HCT116 (cell line): ENCODE data around the gene APCDD1L. TPM values are rescaled to one million over a fixed set of nuclear protein-coding genes. Genes with fewer than 3 reads are reported as not detected.

Experiments used
- ATAC-seq: fragments of 200-7000 bp; cut with Tn5 transposase; 2 replicates; pipeline ENCODE4 v1.9.1; 2020; ENCODE audit warnings: mild to moderate bottlenecking, moderate library complexity
- BruUV-seq: library from RNA; stranded (reverse); fragments of 400-500 nt; replicated peaks from 2 replicates; lab custom pipeline; 2021; lab: Mats Ljungman, UMichigan
- CTCF ChIA-PET: fragments of 300-600 bp; sonication (Branson Sonifier 250); formaldehyde crosslinking; loops from one replicate; lab custom pipeline; 2021; ENCODE audit warnings: antibody characterized with exemption; lab: Charles Lee
- POLR2A ChIA-PET: fragments of 300-600, 350-600 bp; sonication (Branson Sonifier 250); formaldehyde crosslinking; loops from one replicate; lab custom pipeline; 2021; ENCODE audit warnings: antibody characterized with exemption; lab: Charles Lee
- RAD21 ChIA-PET, 2 experiments: fragments of 300-600 bp; sonication (Branson Sonifier 250); formaldehyde crosslinking; loops; one replicate each; lab custom pipeline; 2023; ENCODE audit warnings: low total read pairs in 2 of 2; ENCODE audit not compliant: uncharacterized antibody in 2 of 2, unreplicated experiment in 2 of 2, low non-redundant PET in 1 of 2; lab: Charles Lee
- DNase-seq: peaks from one replicate; pipeline ENCODE4 v3.0.0-alpha.2; 2010; ENCODE audit warnings: low read depth, low spot score
- H2AFZ ChIP-seq: fragments of 200-600 bp; shearing (Covaris generic), sonication (generic); 2 replicates; pipeline ENCODE4 v1.6.1; 2017; ENCODE audit warnings: low read depth, mixed run types, mixed read lengths, antibody characterized with exemption, low read length; ENCODE audit not compliant: poor library complexity, severe bottlenecking
- H3K27ac ChIP-seq: 2 replicates; pipeline ENCODE4 v1.5.1; 2012; ENCODE audit warnings: low read depth, low read length
- H3K27me3 ChIP-seq: fragments of 200-600 bp; sonication (generic); 2 replicates; pipeline ENCODE4 v1.6.1; 2016; ENCODE audit warnings: mixed run types, low read length, mixed read lengths; ENCODE audit not compliant: insufficient read depth
- H3K36me3 ChIP-seq, 2 experiments: fragments of 200-500 bp in 1 of 2; fragments of 200-600 bp in 1 of 2; sonication (Bioruptor generic) in 1 of 2; sonication (generic) in 1 of 2; 2 replicates each; pipeline versions ENCODE4 v1.5.1 to v1.6.1; 2014 to 2016; ENCODE audit warnings: low read length in 2 of 2, inconsistent platforms in 1 of 2, mixed read lengths in 1 of 2, mixed run types in 1 of 2; ENCODE audit not compliant: insufficient read depth in 2 of 2, control insufficient read depth in 1 of 2
- H3K4me1 ChIP-seq, 2 experiments: fragments of 200-600 bp in 1 of 2; sonication (generic) in 1 of 2; 2 replicates each; pipeline versions ENCODE4 v1.5.1 to v1.6.1; 2012 to 2017; ENCODE audit warnings: low read length in 2 of 2, inconsistent platforms in 1 of 2, mild to moderate bottlenecking in 1 of 2, mixed read lengths in 1 of 2, mixed run types in 1 of 2, moderate library complexity in 1 of 2; ENCODE audit not compliant: insufficient read depth in 2 of 2, control insufficient read depth in 1 of 2
- H3K4me2 ChIP-seq: fragments of 200-600 bp; sonication (generic); 2 replicates; pipeline ENCODE4 v1.6.1; 2017; ENCODE audit warnings: mixed run types, low read length, mixed read lengths
- H3K4me3 ChIP-seq, 2 experiments: fragments of 200-600 bp in 1 of 2; sonication (generic) in 1 of 2; replicated peaks in 1 of 2; 2 replicates each; pipeline ENCODE4 v1.5.1; 2011 to 2016; ENCODE audit warnings: low read length in 2 of 2, control low read depth in 1 of 2, low read depth in 1 of 2, mild to moderate bottlenecking in 1 of 2, mixed read lengths in 1 of 2, mixed run types in 1 of 2
- H3K79me2 ChIP-seq: fragments of 200-600 bp; sonication (generic); 2 replicates; pipeline ENCODE4 v1.6.1; 2017; ENCODE audit warnings: mild to moderate bottlenecking, mixed run types, low read length, moderate library complexity, mixed read lengths; ENCODE audit not compliant: insufficient read depth
- H3K9ac ChIP-seq: fragments of 200-600 bp; sonication (generic); 2 replicates; pipeline ENCODE4 v1.6.1; 2016; ENCODE audit warnings: low read length, mixed read lengths
- H3K9me2 ChIP-seq: fragments of 200-600 bp; sonication (generic), shearing (Covaris generic); 2 replicates; pipeline ENCODE4 v1.6.1; 2017; ENCODE audit warnings: mixed run types, mild to moderate bottlenecking, moderate library complexity; ENCODE audit not compliant: insufficient read depth
- H3K9me3 ChIP-seq, 2 experiments: fragments of 200-500 bp in 1 of 2; fragments of 200-600 bp in 1 of 2; sonication (Bioruptor generic) in 1 of 2; sonication (generic) in 1 of 2; 2 replicates each; pipeline ENCODE4 v1.6.1; 2014 to 2017; ENCODE audit warnings: low read length in 2 of 2, mixed read lengths in 2 of 2, inconsistent platforms in 1 of 2, low read depth in 1 of 2, mild to moderate bottlenecking in 1 of 2, mixed run types in 1 of 2, moderate library complexity in 1 of 2; ENCODE audit not compliant: control insufficient read depth in 1 of 2, insufficient read depth in 1 of 2
- H4K20me1 ChIP-seq: fragments of 200-600 bp; sonication (generic), shearing (Covaris generic); 2 replicates; pipeline ENCODE4 v1.6.1; 2017; ENCODE audit warnings: mixed run types, mild to moderate bottlenecking, moderate library complexity; ENCODE audit not compliant: insufficient read depth
- ATF3 ChIP-seq: IDR thresholded peaks from 2 replicates; pipeline ENCODE4 v1.6.1; 2012
- CBX3 ChIP-seq: IDR thresholded peaks from 2 replicates; pipeline ENCODE4 v1.6.1; 2012; ENCODE audit warnings: low read depth
- CEBPB ChIP-seq: IDR thresholded peaks from 2 replicates; pipeline ENCODE4 v1.6.1; 2012; ENCODE audit warnings: low read depth
- CTCF ChIP-seq, 3 experiments: fragments of 200-600 bp in 1 of 3; sonication (generic) in 1 of 3; IDR thresholded peaks in 2 of 3; conservative IDR thresholded peaks in 1 of 3; 2 replicates each; pipeline ENCODE4 v1.5.1; 2012 to 2017; ENCODE audit warnings: low read depth in 2 of 3, low read length in 2 of 3, antibody characterized with exemption in 1 of 3, borderline replicate concordance in 1 of 3, control low read depth in 1 of 3, mild to moderate bottlenecking in 1 of 3, mixed read lengths in 1 of 3, mixed run types in 1 of 3, moderate library complexity in 1 of 3; ENCODE audit not compliant: insufficient read depth in 1 of 3
- EGR1 ChIP-seq: IDR thresholded peaks from 2 replicates; pipeline ENCODE4 v1.6.1; 2012; ENCODE audit warnings: low read depth
- EZH2 ChIP-seq: fragments of 200-600 bp; sonication (generic); IDR thresholded peaks from 2 replicates; pipeline ENCODE4 v1.6.1; 2017; ENCODE audit warnings: antibody characterized with exemption, mixed run types
- EZH2phosphoT487 ChIP-seq: fragments of 200-600 bp; IDR thresholded peaks from 2 replicates; pipeline ENCODE4 v1.6.1; 2018; ENCODE audit warnings: antibody characterized with exemption, borderline replicate concordance
- FOSL1 ChIP-seq: IDR thresholded peaks from 2 replicates; pipeline ENCODE4 v1.6.1; 2012; ENCODE audit warnings: low read depth
- JUND ChIP-seq: IDR thresholded peaks from 2 replicates; pipeline ENCODE4 v1.6.1; 2012
- POLR2A ChIP-seq: IDR thresholded peaks from 2 replicates; pipeline ENCODE4 v1.7.0; 2011; ENCODE audit warnings: borderline replicate concordance; ENCODE audit not compliant: insufficient read depth, insufficient read length; ENCODE audit errors: extremely low read depth
- POLR2AphosphoS5 ChIP-seq: IDR thresholded peaks from 2 replicates; pipeline ENCODE4 v1.6.1; 2011; ENCODE audit warnings: mild to moderate bottlenecking, low read depth, low read length, moderate library complexity
- RAD21 ChIP-seq: IDR thresholded peaks from 2 replicates; pipeline ENCODE4 v1.6.1; 2012; ENCODE audit warnings: low read depth, mild to moderate bottlenecking
- REST ChIP-seq: IDR thresholded peaks from 2 replicates; pipeline ENCODE4 v1.6.1; 2012; ENCODE audit warnings: low read depth
- SIN3A ChIP-seq: IDR thresholded peaks from 2 replicates; pipeline ENCODE4 v1.6.1; 2012; ENCODE audit warnings: low read depth
- SP1 ChIP-seq: IDR thresholded peaks from 2 replicates; pipeline ENCODE4 v1.6.1; 2012; ENCODE audit warnings: low read depth
- TCF7L2 ChIP-seq: IDR thresholded peaks from 2 replicates; pipeline ENCODE4 v1.7.0; 2011; ENCODE audit warnings: borderline replicate concordance, inconsistent platforms; ENCODE audit not compliant: insufficient read depth, insufficient read length; ENCODE audit errors: extremely low read depth
- YY1 ChIP-seq: IDR thresholded peaks from 2 replicates; pipeline ENCODE4 v1.6.1; 2011; ENCODE audit warnings: low read length, low read depth, moderate library complexity, mild to moderate bottlenecking; ENCODE audit not compliant: insufficient replicate concordance; ENCODE audit errors: extremely low read depth
- ZBTB33 ChIP-seq: IDR thresholded peaks from 2 replicates; pipeline ENCODE4 v1.6.1; 2011; ENCODE audit warnings: mild to moderate bottlenecking, low read length, moderate library complexity; ENCODE audit not compliant: insufficient replicate concordance; ENCODE audit errors: extremely low read depth
- ZFX ChIP-seq: fragments of 450-650 bp; IDR thresholded peaks from 2 replicates; pipeline ENCODE4 v1.6.1; 2017
- intact Hi-C: fragments of 100-400 bp; cut with micrococcal nuclease; formaldehyde crosslinking; loops from 2 replicates; pipeline ENCODE4 v1.10.0; 2022
- total RNA-seq: library from RNA; stranded (reverse); gene quantifications from one replicate; pipeline ENCODE4 v1.2.1, GENCODE V29; 2021; ENCODE audit not compliant: unreplicated experiment

Gene APCDD1L
- total RNA-seq, 1 experiment from 2014 or later, result not detected

- H3K4me2 ChIP-seq, result no peak overlapping the region
- ATAC-seq (no peak), DNase-seq (no peak)
- H3K4me3 ChIP-seq, result no peak overlapping the region
- peaks cover 0 to 6% of the 10 kb centered on the region in 2 experiments; a peak in 1 of 4 replicates for H3K4me1 ChIP-seq
- H3K9ac ChIP-seq, result no peak overlapping the region
- no peaks in the 10 kb centered on the region for H3K79me2 ChIP-seq
- RAD21 ChIA-PET, result no interaction called here
- POLR2A ChIA-PET, result no interaction called here
- CTCF ChIA-PET, result interaction anchor here (0.7 kb wide), 1 partner anchor 824 kb away, joined by 3 read pairs; no protein-coding TSS in a partner anchor
- H3K27ac ChIP-seq, result no peak overlapping the region
- H2AFZ ChIP-seq, result no peak overlapping the region
- TF ChIP-seq EZH2phosphoT487 (no peak), CBX3 (no peak), JUND (no peak), RAD21 (no peak), CEBPB (no peak), EGR1 (no peak), ZBTB33 (no peak), ATF3 (no peak), CTCF (IDR thresholded peaks at IDR 0.05 in 2 of 3, conservative IDR thresholded peaks at IDR 0.05 in 1 of 3; ENCODE audit: borderline replicate concordance in 1 of 3, insufficient read depth in 1 of 3, low read depth in 2 of 3, low read length in 2 of 3) (no peak), FOSL1 (no peak), REST (no peak), POLR2A (no peak), SP1 (no peak), SIN3A (no peak), POLR2AphosphoS5 (no peak), YY1 (no peak), EZH2 (no peak), TCF7L2 (no peak), ZFX (no peak)
- no peaks in the 10 kb centered on the region for H3K27me3 ChIP-seq
- intact Hi-C loops, result no loop called here
- H3K9me3 ChIP-seq, result peaks cover 7 to 12% of the 10 kb centered on the region in 2 experiments; a peak in 3 of 4 replicates
- no peaks in the 10 kb centered on the region for H4K20me1 ChIP-seq
- no peaks in the 10 kb centered on the region for H3K9me2 ChIP-seq
- H3K36me3 ChIP-seq, result no peaks in the 10 kb centered on the region
- no TSS peak for BruUV-seq
Observed at GRCh38 chr20:58522666-58523065, 7.5 kb upstream of the APCDD1L start.
